Cardiac atrium fibroblast (primary cell): Measurements from ENCODE around the gene SURF2. TPM values are rescaled to one million over a fixed set of nuclear protein-coding genes. Genes with fewer than 3 reads are reported as not detected.

Source experiments
- total RNA-seq: library from RNA; depleted of rRNA; stranded (reverse); fragments of >200 nt; gene quantifications from 2 replicates; pipeline ENCODE4 v1.2.3, GENCODE V29; 2015

Gene SURF2
- 8.7 and 27.4 TPM in 2 replicates for total RNA-seq

DNA sequence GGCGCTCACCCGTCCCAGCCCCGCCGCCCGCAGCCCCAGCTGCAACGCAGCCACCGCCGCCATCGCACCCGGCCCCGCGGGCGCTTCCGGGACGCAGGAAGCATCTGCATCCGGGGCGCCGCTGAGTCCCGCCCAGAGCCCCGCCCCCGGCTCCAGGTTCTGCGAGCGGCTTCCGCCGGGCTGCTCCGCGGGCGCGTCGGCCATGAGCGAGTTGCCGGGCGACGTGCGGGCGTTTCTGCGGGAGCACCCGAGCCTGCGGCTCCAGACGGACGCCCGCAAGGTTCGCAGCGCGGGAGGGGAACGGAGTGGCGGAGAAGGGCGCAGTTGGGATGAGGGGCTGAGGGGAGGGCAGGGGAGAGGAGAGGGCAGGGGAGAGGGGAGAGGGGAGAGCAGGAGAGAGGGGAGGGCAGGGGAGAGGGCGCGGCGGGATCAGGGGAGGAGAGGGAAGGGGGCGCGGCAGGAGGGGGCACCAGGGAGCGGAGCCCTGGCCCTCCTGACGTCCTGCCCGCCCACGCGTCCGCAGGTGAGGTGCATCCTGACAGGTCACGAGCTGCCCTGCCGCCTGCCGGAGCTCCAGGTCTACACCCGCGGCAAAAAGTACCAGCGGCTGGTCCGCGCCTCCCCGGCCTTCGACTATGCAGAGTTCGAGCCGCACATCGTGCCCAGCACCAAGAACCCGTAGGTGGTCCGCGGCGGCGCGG lies at the start of gene SURF2, which contains the start of gene SURF1:
TSS of gene SURF2 (plus strand) at position 160 of the 701 bp plus-strand sequence. CDS start at position 203, 43 bp downstream.
TSS of gene SURF1 (minus strand) at position 97 of the 701 bp plus-strand sequence. CDS start at position 63, 34 bp downstream.

DNA sequence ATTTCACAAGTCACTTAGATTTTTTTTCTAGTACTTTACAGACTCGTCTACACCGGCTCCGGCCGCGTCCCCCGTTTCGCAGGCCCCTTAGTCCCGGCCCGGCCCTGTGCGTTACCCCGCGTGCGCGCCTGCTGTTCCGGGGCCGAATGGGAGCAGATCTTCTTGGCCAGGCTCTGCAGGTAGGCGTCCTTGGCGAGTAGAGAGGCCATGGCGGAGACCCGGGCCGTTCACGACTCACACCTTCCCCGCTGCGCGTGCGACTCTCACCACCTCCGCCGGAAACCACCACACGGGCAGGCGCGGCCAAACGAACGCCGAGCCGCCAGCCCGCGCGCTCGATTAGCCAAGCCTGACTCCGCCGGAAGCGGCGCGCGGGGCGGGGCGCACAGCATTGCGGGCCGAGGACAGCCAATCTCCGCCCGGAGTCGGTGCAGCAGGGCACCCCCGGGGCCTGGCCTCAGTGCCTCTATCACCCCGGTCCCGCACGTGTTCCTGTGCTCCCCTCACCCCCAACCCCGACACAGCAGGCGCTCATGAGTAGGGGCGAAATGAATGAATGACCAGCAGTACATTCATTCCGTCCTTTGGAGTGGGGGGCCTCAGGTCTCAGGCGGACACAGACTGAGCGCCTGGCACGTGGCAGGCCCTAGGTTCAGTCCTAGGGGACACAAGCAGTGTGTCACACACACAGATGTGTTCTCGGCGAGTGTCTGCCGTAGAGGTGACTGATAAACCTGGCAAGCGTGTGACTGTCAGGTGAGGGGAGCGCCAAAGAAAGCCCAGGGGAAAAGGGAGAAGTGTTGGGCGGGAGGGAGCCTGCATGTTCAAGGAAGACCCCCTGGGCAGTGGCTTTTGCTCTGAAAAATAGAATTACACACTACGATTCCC lies 20.2 kb upstream of the SURF2 start, which contains the start of gene SURF6:
TSS of gene SURF6 (minus strand) at position 265 of the 888 bp plus-strand sequence. CDS start at position 209, 56 bp downstream.

GRCh38 chr9:133347985-133348717 lies 8.2 kb upstream of the SURF2 start, which contains the start of the genes MED22 and RPL7A:
TSS of gene MED22 (minus strand) at chr9:133348131. CDS start at chr9:133346662, 1,469 bp downstream.
TSS of gene RPL7A (plus strand) at chr9:133348218. CDS start at chr9:133348244, 26 bp downstream.

DNA sequence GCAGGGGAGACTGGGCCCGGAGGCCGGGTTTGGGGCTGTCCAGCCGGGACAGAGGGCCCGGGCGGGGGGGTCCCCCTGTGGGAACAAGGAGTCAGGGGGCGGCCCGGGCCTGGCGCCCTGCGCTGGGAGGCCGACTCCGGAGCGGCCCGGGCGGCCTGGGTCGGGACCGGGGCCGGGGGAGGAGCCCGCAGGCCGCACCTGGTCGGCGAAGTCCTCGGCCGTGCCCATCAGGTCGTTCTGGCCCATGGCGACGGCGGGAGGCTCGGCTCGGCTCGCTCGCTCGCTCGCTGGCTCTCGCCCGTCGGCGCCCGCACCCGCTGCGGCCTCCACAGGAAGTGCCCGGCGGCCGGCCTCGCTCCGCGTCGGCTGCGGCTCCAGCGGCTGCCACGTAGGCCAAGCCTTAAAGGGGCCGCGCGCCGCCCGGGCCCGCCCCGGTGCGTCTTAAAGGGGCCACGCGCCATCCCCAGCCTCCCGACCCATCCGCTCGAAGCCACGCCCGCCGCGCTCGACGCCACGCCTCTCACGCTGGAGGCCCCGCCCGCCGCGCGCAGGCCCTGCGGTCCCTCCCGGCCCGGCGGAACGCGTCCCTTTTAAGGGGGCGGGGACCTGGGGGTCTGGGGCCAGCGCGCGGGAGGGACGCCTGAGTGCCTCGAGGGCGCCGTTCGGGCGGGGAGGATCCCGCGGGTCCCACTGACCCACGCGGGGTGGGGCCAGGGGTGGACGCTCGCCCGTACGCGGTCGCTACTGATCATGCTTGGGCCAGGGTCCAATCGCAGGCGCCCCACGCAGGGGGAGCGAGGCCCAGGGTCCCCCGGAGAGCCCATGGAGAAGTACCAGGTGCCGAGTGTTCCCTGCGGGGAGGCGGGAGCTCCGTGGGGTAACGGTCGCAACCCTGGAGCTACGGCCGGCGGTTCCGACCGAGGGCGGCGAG lies 19.6 kb downstream of the SURF2 start, which contains the start of the genes STKLD1 and SURF4:
TSS of gene STKLD1 (plus strand) at position 643 of the 931 bp plus-strand sequence. CDS start at position 751, 108 bp downstream.
TSS of gene SURF4 (minus strand) at position 337 of the 931 bp plus-strand sequence. CDS start at position 246, 91 bp downstream.

Other genes with a start within 250 kb of the SURF2 start
- 30.5 and 32.1 TPM in 2 replicates for gene RALGDS, start 235.3 kb upstream of the SURF2 start, total RNA-seq
- 4.1 and 6.3 TPM in 2 replicates for gene GBGT1, start 192.6 kb upstream of the SURF2 start, total RNA-seq
- not detected in 2 replicates for gene OBP2B, start 147.3 kb upstream of the SURF2 start, total RNA-seq
- gene ABO, start 81.3 kb upstream of the SURF2 start, total RNA-seq: not detected in 2 replicates
- gene SURF6, start 20.4 kb upstream of the SURF2 start, total RNA-seq: 14.3 and 23.1 TPM in 2 replicates
- gene MED22, start 8.4 kb upstream of the SURF2 start, total RNA-seq: 20.7 and 30.9 TPM in 2 replicates
- 2,808 and 3,173 TPM in 2 replicates for gene RPL7A, start 8.3 kb upstream of the SURF2 start, total RNA-seq
- gene SURF1, start 63 bp upstream of the SURF2 start, total RNA-seq: 24.5 and 26.9 TPM in 2 replicates
- 391 and 461 TPM in 2 replicates for gene SURF4, start 19.5 kb downstream of the SURF2 start, total RNA-seq
- gene STKLD1, start 19.8 kb downstream of the SURF2 start, total RNA-seq: not detected in 2 replicates
- gene REXO4, start 61.5 kb downstream of the SURF2 start, total RNA-seq: 17.9 and 25.1 TPM in 2 replicates
- 1.4 and 1.5 TPM in 2 replicates for gene ADAMTS13, start 65.8 kb downstream of the SURF2 start, total RNA-seq
- 4.2 and 9.9 TPM in 2 replicates for gene CACFD1, start 103.4 kb downstream of the SURF2 start, total RNA-seq
- gene SLC2A6, start 122.5 kb downstream of the SURF2 start, total RNA-seq: 50.4 and 66.9 TPM in 2 replicates
- not detected in 2 replicates for gene MYMK, start 168.4 kb downstream of the SURF2 start, total RNA-seq
- 52.5 and 53.6 TPM in 2 replicates for gene ADAMTSL2, start 178.2 kb downstream of the SURF2 start, total RNA-seq